H9 (cell line): Measurements from ENCODE around the gene CHMP4B. TPM values are rescaled to one million over a fixed set of nuclear protein-coding genes. Genes with fewer than 3 reads are reported as not detected.

Experiments used
- DNase-seq: peaks from one replicate; pipeline ENCODE4 v3.0.0-alpha.2; 2017
- H2AFZ ChIP-seq: one replicate; pipeline ENCODE4 v1.6.1; 2013; ENCODE audit warnings: mild to moderate bottlenecking, low read length, control low read depth, moderate library complexity
- H2AK5ac ChIP-seq: 2 replicates; pipeline ENCODE4 v1.6.1; 2013; ENCODE audit warnings: low read length, control low read depth, mixed read lengths; ENCODE audit not compliant: insufficient read length
- H2BK120ac ChIP-seq: one replicate; pipeline ENCODE4 v1.6.1; 2013; ENCODE audit warnings: low read depth, mild to moderate bottlenecking, low read length, control low read depth, inconsistent platforms; ENCODE audit not compliant: poor library complexity, severe bottlenecking
- H2BK12ac ChIP-seq: 2 replicates; pipeline ENCODE4 v1.6.1; 2013; ENCODE audit warnings: low read length, control low read depth, mixed read lengths, low read depth; ENCODE audit not compliant: insufficient read length
- H2BK15ac ChIP-seq: 2 replicates; pipeline ENCODE4 v1.6.1; 2013; ENCODE audit warnings: low read depth, low read length, control low read depth
- H2BK20ac ChIP-seq: one replicate; pipeline ENCODE4 v1.6.1; 2013; ENCODE audit warnings: low read depth, mild to moderate bottlenecking, low read length, control low read depth, inconsistent platforms; ENCODE audit not compliant: poor library complexity, severe bottlenecking
- H2BK5ac ChIP-seq: 2 replicates; pipeline ENCODE4 v1.6.1; 2013; ENCODE audit warnings: low read length, control low read depth, mixed read lengths; ENCODE audit not compliant: insufficient read length
- H3K14ac ChIP-seq: 2 replicates; pipeline ENCODE4 v1.6.1; 2013; ENCODE audit warnings: low read length, control low read depth; ENCODE audit not compliant: insufficient read depth
- H3K18ac ChIP-seq: 2 replicates; pipeline ENCODE4 v1.6.1; 2013; ENCODE audit warnings: low read depth, mild to moderate bottlenecking, mixed read lengths, low read length, control low read depth; ENCODE audit not compliant: insufficient read length
- H3K23ac ChIP-seq: 2 replicates; pipeline ENCODE4 v1.6.1; 2013; ENCODE audit warnings: low read length, control low read depth, mixed read lengths, low read depth; ENCODE audit not compliant: insufficient read length
- H3K23me2 ChIP-seq: 2 replicates; pipeline ENCODE4 v1.6.1; 2013; ENCODE audit warnings: low read depth, mild to moderate bottlenecking, mixed read lengths, low read length, control low read depth; ENCODE audit not compliant: insufficient read length, poor library complexity, severe bottlenecking
- H3K27ac ChIP-seq: 2 replicates; pipeline ENCODE4 v1.5.1; 2013; ENCODE audit warnings: low read length, control low read depth, mixed read lengths, low read depth; ENCODE audit not compliant: insufficient read length
- H3K27me3 ChIP-seq: 2 replicates; pipeline ENCODE4 v1.6.1; 2013; ENCODE audit warnings: low read length, control low read depth, inconsistent platforms; ENCODE audit not compliant: insufficient read depth
- H3K4ac ChIP-seq: 2 replicates; pipeline ENCODE4 v1.6.1; 2013; ENCODE audit warnings: low read depth, mild to moderate bottlenecking, control low read depth, inconsistent platforms, low read length, moderate library complexity
- H3K4me1 ChIP-seq: 2 replicates; pipeline ENCODE4 v1.6.1; 2013; ENCODE audit warnings: low read length, control low read depth, inconsistent platforms; ENCODE audit not compliant: insufficient read depth
- H3K4me2 ChIP-seq: 2 replicates; pipeline ENCODE4 v1.6.1; 2013; ENCODE audit warnings: low read length, control low read depth, mixed read lengths; ENCODE audit not compliant: insufficient read length, insufficient read depth
- H3K56ac ChIP-seq: 2 replicates; pipeline ENCODE4 v1.6.1; 2013; ENCODE audit warnings: low read depth, mild to moderate bottlenecking, mixed read lengths, low read length, control low read depth; ENCODE audit not compliant: insufficient read length
- H3K79me1 ChIP-seq: 2 replicates; pipeline ENCODE4 v1.6.1; 2013; ENCODE audit warnings: low read depth, mild to moderate bottlenecking, moderate library complexity, low read length, control low read depth, inconsistent platforms; ENCODE audit not compliant: insufficient read depth, poor library complexity, severe bottlenecking
- H3K79me2 ChIP-seq: 2 replicates; pipeline ENCODE4 v1.6.1; 2013; ENCODE audit warnings: low read length, control low read depth, inconsistent platforms; ENCODE audit not compliant: insufficient read depth
- H3K9ac ChIP-seq: 2 replicates; pipeline ENCODE4 v1.6.1; 2013; ENCODE audit warnings: low read length, control low read depth, mixed read lengths; ENCODE audit not compliant: insufficient read length; ENCODE audit errors: extremely low read depth
- H3K9me3 ChIP-seq: one replicate; pipeline ENCODE4 v1.6.1; 2013; ENCODE audit warnings: low read depth, low read length, inconsistent platforms; ENCODE audit not compliant: control insufficient read depth
- H3T11ph ChIP-seq: one replicate; pipeline ENCODE4 v1.6.1; 2013; ENCODE audit warnings: mild to moderate bottlenecking, low read length, control low read depth, inconsistent platforms
- H4K20me1 ChIP-seq: one replicate; pipeline ENCODE4 v1.6.1; 2013; ENCODE audit not compliant: control insufficient read depth, insufficient read length, insufficient read depth
- H4K5ac ChIP-seq: 2 replicates; pipeline ENCODE4 v1.6.1; 2013; ENCODE audit warnings: low read depth, mild to moderate bottlenecking, mixed read lengths, low read length, control low read depth; ENCODE audit not compliant: insufficient read length
- H4K8ac ChIP-seq: replicated peaks from 2 replicates; pipeline ENCODE4 v1.6.1; 2013; ENCODE audit warnings: low read length, control low read depth, mixed read lengths, low read depth; ENCODE audit not compliant: insufficient read length
- H4K91ac ChIP-seq: 2 replicates; pipeline ENCODE4 v1.6.1; 2013; ENCODE audit warnings: low read depth, mild to moderate bottlenecking, moderate library complexity, mixed read lengths, low read length, control low read depth; ENCODE audit not compliant: insufficient read length
- H3K27ac Mint-ChIP-seq, 3 experiments: 2 replicates in 2 of 3; 3 replicates in 1 of 3; pipeline ENCODE4 v1.8.0; 2020 to 2021; ENCODE audit warnings: mixed read lengths in 3 of 3, mild to moderate bottlenecking in 1 of 3, moderate library complexity in 1 of 3
- H3K27me3 Mint-ChIP-seq: 2 replicates; pipeline ENCODE4 v1.8.0; 2021; ENCODE audit warnings: low read depth, mild to moderate bottlenecking, moderate library complexity, mixed read lengths
- H3K36me3 Mint-ChIP-seq, 3 experiments: 2 replicates in 2 of 3; 3 replicates in 1 of 3; pipeline ENCODE4 v1.8.0; 2020 to 2021; ENCODE audit warnings: low read depth in 3 of 3, mixed read lengths in 3 of 3; ENCODE audit not compliant: insufficient read depth in 1 of 3
- H3K4me1 Mint-ChIP-seq, 2 experiments: 2 replicates each; pipeline ENCODE4 v1.8.0; 2020; ENCODE audit warnings: mixed read lengths in 2 of 2
- H3K4me3 Mint-ChIP-seq, 2 experiments: 2 replicates in 1 of 2; 3 replicates in 1 of 2; pipeline ENCODE4 v1.8.0; 2020 to 2021; ENCODE audit warnings: mild to moderate bottlenecking in 2 of 2, mixed read lengths in 2 of 2, moderate library complexity in 1 of 2
- H3K9me3 Mint-ChIP-seq, 2 experiments: 2 replicates in 1 of 2; 3 replicates in 1 of 2; pipeline ENCODE4 v1.8.0; 2020; ENCODE audit warnings: mild to moderate bottlenecking in 2 of 2, mixed read lengths in 2 of 2, moderate library complexity in 1 of 2
- CTCF ChIP-seq: fragments of 200-600 bp; sonication (generic); conservative IDR thresholded peaks from 3 replicates; pipeline ENCODE4 v1.8.0; 2021; ENCODE audit warnings: antibody characterized with exemption, mild to moderate bottlenecking
- WGBS: extraction: QIAGEN DNeasy Blood & Tissue Kit; methylation state at CpG from one replicate; pipeline ENCODE4 v1.1.7; 2013; ENCODE audit warnings: missing lambda C conversion rate, low lambda C conversion rate, mixed read lengths; ENCODE audit not compliant: insufficient read length; ENCODE audit errors: extremely low coverage; 5-methylcytosine and 5-hydroxymethylcytosine counted together
- total RNA-seq: library from RNA; stranded (reverse); gene quantifications from 2 replicates; pipeline ENCODE4 v1.2.1, GENCODE V29; 2021

Gene CHMP4B
- total RNA-seq, 1 experiment from 2014 or later = 94.9 TPM

- no peak overlapping the region for H3T11ph ChIP-seq
- DNase-seq = no peak
- no peaks in the 10 kb centered on the region for H3K79me2 ChIP-seq
- H3K4me3 Mint-ChIP-seq = no peak overlapping the region
- H2BK5ac ChIP-seq = no peak overlapping the region
- H3K36me3 Mint-ChIP-seq = peaks cover 13 to 39% (median 14%) of the 10 kb centered on the region in 3 experiments
- H2AK5ac ChIP-seq = no peak overlapping the region
- H3K18ac ChIP-seq = no peak overlapping the region
- H3K27me3 Mint-ChIP-seq = no peaks in the 10 kb centered on the region
- peak overlapping the region in 1 of 3 experiments; percentile 62; a peak in 1 of 7 replicates for H3K27ac Mint-ChIP-seq
- no peak overlapping the region for H4K8ac ChIP-seq
- H3K23me2 ChIP-seq = no peaks in the 10 kb centered on the region
- H3K79me1 ChIP-seq = no peaks in the 10 kb centered on the region
- no peaks in the 10 kb centered on the region; a peak in 1 of 4 replicates for H3K4me1 Mint-ChIP-seq
- no peaks in the 10 kb centered on the region for H3K27me3 ChIP-seq
- H3K23ac ChIP-seq = no peak overlapping the region
- peaks cover 2% of the 10 kb centered on the region for H4K20me1 ChIP-seq
- H3K27ac ChIP-seq = no peak overlapping the region
- H3K4ac ChIP-seq = no peak overlapping the region
- H3K9me3 Mint-ChIP-seq = 0 out of 5 replicates have a peak, but pooled peaks cover 0 to 2% of the 10 kb centered on the region in 2 experiments
- no CpG with 5 or more reads among the region's 13 CpGs for WGBS
- no peak overlapping the region for H2BK15ac ChIP-seq
- H2BK20ac ChIP-seq = no peak overlapping the region
- H3K4me1 ChIP-seq = no peaks in the 10 kb centered on the region
- H2BK120ac ChIP-seq = no peak overlapping the region
- H4K91ac ChIP-seq = no peak overlapping the region
- H3K9ac ChIP-seq = no peak overlapping the region
- H2AFZ ChIP-seq = no peak overlapping the region
- no peaks in the 10 kb centered on the region for H3K9me3 ChIP-seq
- no peak overlapping the region for H2BK12ac ChIP-seq
- no peak overlapping the region for H3K56ac ChIP-seq
- no peak overlapping the region for H3K4me2 ChIP-seq
- no peak overlapping the region for H4K5ac ChIP-seq
- TF ChIP-seq CTCF = no peak
- no peak overlapping the region for H3K14ac ChIP-seq
Observed at GRCh38 chr20:33761698-33762250, 49.4 kb upstream of the CHMP4B start.
